ENCODE measurements around the gene COL24A1. TPM values are rescaled to one million over a fixed set of nuclear protein-coding genes. Genes with fewer than 3 reads are reported as not detected.
"Not testable (repeated sequence)": the region's sequence is repeated elsewhere in the genome, so short reads cannot be mapped to it uniquely, and the experiment has no call there.

The COL24A1 gene
- total RNA-seq, 1 donor from 2014 or later: 0.11 TPM

GRCh38 chr1:85838238-85838637 lies 318.3 kb downstream of the COL24A1 start:
- H3K27me3 ChIP-seq: no peaks in the 10 kb centered on the region
- intact Hi-C loops (cut with DNase I): no loop called here
- DNase-seq (ENCODE audit: low spot score in 2 of 2): no peak
- no peaks in the 10 kb centered on the region for H3K9me3 ChIP-seq
- no peaks in the 10 kb centered on the region for H3K36me3 ChIP-seq
- TF ChIP-seq, protein P1, sequence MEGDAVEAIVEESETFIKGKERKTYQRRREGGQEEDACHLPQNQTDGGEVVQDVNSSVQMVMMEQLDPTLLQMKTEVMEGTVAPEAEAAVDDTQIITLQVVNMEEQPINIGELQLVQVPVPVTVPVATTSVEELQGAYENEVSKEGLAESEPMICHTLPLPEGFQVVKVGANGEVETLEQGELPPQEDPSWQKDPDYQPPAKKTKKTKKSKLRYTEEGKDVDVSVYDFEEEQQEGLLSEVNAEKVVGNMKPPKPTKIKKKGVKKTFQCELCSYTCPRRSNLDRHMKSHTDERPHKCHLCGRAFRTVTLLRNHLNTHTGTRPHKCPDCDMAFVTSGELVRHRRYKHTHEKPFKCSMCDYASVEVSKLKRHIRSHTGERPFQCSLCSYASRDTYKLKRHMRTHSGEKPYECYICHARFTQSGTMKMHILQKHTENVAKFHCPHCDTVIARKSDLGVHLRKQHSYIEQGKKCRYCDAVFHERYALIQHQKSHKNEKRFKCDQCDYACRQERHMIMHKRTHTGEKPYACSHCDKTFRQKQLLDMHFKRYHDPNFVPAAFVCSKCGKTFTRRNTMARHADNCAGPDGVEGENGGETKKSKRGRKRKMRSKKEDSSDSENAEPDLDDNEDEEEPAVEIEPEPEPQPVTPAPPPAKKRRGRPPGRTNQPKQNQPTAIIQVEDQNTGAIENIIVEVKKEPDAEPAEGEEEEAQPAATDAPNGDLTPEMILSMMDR (IDR thresholded peaks at IDR 0.05): no peak
- no peaks in the 10 kb centered on the region for H3K4me1 ChIP-seq
- no peak overlapping the region for H3K27ac ChIP-seq
- no peak overlapping the region for H3K4me3 ChIP-seq

- Histone ChIP-seq H3K4me1 (no peaks in the 10 kb centered on the region), H3K4me3 (no peak overlapping the region), H3K36me3 (no peaks in the 10 kb centered on the region), H3K27me3 (no peaks in the 10 kb centered on the region), H3K9me3 (no peaks in the 10 kb centered on the region), H3K27ac (no peak overlapping the region)
- DNase-seq (ENCODE audit: low spot score in 2 of 2): no peak
- intact Hi-C loops (cut with DNase I): no loop called here
- TF ChIP-seq, protein P1 (IDR thresholded peaks at IDR 0.05): no peak
These were observed 319.8 kb downstream of the COL24A1 start for GRCh38 chr1:85836736-85837135.

GRCh38 chr1:85833165-85833564 lies 323.4 kb downstream of the COL24A1 start:
- H3K27ac ChIP-seq; H3K4me3 ChIP-seq; H3K9me3 ChIP-seq; intact Hi-C loops (cut with DNase I); DNase-seq (ENCODE audit: low spot score in 2 of 2); H3K27me3 ChIP-seq; H3K4me1 ChIP-seq; H3K36me3 ChIP-seq: not testable (repeated sequence)

DNA sequence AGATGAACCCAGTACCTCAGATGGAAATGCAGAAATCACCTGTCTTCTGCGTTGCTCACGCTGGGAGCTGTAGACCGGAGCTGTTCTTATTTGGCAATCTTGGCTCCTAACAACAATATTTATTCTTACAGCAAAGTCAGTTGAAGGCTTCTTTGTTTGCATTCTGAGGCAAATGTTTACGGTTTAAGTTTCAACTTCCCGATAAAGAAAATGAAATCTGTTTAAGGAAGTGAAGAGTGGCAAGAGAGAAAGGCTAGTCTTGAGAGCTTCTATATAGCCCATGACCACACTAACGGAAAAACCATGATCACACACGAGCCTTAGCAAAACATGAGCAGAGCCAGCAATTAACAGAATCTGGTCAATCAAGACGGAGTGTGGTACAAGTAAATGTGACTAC lies 325.7 kb downstream of the COL24A1 start:
- H3K9me3 ChIP-seq: no peaks in the 10 kb centered on the region
- no peak overlapping the region for H3K4me3 ChIP-seq
- no peaks in the 10 kb centered on the region for H3K4me1 ChIP-seq
- no peaks in the 10 kb centered on the region for H3K27me3 ChIP-seq
- H3K36me3 ChIP-seq: no peaks in the 10 kb centered on the region
- intact Hi-C loops (cut with DNase I): no loop called here
- H3K27ac ChIP-seq: no peak overlapping the region
- TF ChIP-seq, protein P1 (IDR thresholded peaks at IDR 0.05): no peak
- no peak for DNase-seq (ENCODE audit: low spot score in 2 of 2)

GRCh38 chr1:85824066-85824840 lies 332.3 kb downstream of the COL24A1 start:
- Histone ChIP-seq H3K27me3 (no peaks in the 10 kb centered on the region), H3K9me3 (no peaks in the 10 kb centered on the region), H3K4me1 (no peaks in the 10 kb centered on the region), H3K27ac (no peak overlapping the region), H3K4me3 (no peak overlapping the region), H3K36me3 (no peaks in the 10 kb centered on the region)
- intact Hi-C loops (cut with DNase I): no loop called here
- DNase-seq (ENCODE audit: low spot score in 2 of 2): no peak
- TF ChIP-seq, protein P1 (IDR thresholded peaks at IDR 0.05): no peak

- no peak overlapping the region for H3K4me3 ChIP-seq
- H3K27ac ChIP-seq: no peak overlapping the region
- intact Hi-C loops (cut with DNase I): no loop called here
- no peak for DNase-seq (ENCODE audit: low spot score in 2 of 2)
- H3K4me1 ChIP-seq: no peaks in the 10 kb centered on the region
- TF ChIP-seq, protein P1 (IDR thresholded peaks at IDR 0.05): no peak
- no peaks in the 10 kb centered on the region for H3K36me3 ChIP-seq
- no peaks in the 10 kb centered on the region for H3K27me3 ChIP-seq
- no peaks in the 10 kb centered on the region for H3K9me3 ChIP-seq
These were observed 333.9 kb downstream of the COL24A1 start for GRCh38 chr1:85822696-85823095.
